ENCODE measurements around the gene ACAP3.

ACAP3 gene

GRCh38 chr1:1343811-1344421 lies 36.2 kb upstream of the ACAP3 start:
- DNase-seq = no peak

GRCh38 chr1:1342584-1343115 lies 34.9 kb upstream of the ACAP3 start:
- no peak for DNase-seq

GRCh38 chr1:1342061-1342562 lies 34.4 kb upstream of the ACAP3 start:
- DNase-seq = no peak

- no peak for DNase-seq
Observed at GRCh38 chr1:1341549-1342021, 33.9 kb upstream of the ACAP3 start.

GRCh38 chr1:1340791-1341548 lies 33.2 kb upstream of the ACAP3 start:
- no peak for DNase-seq

GRCh38 chr1:1340185-1340584 lies 32.5 kb upstream of the ACAP3 start:
- DNase-seq = no peak

- no peak for DNase-seq
Observed at GRCh38 chr1:1338278-1338677, 30.5 kb upstream of the ACAP3 start.

GRCh38 chr1:1337793-1338147 lies 30.0 kb upstream of the ACAP3 start:
- no peak for DNase-seq

GRCh38 chr1:1336931-1337792 lies 29.4 kb upstream of the ACAP3 start:
- no peak for DNase-seq

- no peak for DNase-seq
Observed at GRCh38 chr1:1336446-1336845, 28.7 kb upstream of the ACAP3 start.

GRCh38 chr1:1335792-1336248 lies 28.1 kb upstream of the ACAP3 start:
- DNase-seq = no peak

- DNase-seq = no peak
Observed at GRCh38 chr1:1335283-1335682, 27.6 kb upstream of the ACAP3 start.

- no peak for DNase-seq
Observed at GRCh38 chr1:1334835-1335234, 27.1 kb upstream of the ACAP3 start.

GRCh38 chr1:1333551-1334241 lies 26.0 kb upstream of the ACAP3 start:
- no peak for DNase-seq

GRCh38 chr1:1332774-1333480 lies 25.2 kb upstream of the ACAP3 start:
- no peak for DNase-seq

- no peak for DNase-seq
Observed at GRCh38 chr1:1332031-1332755, 24.5 kb upstream of the ACAP3 start.

- no peak for DNase-seq
Observed at GRCh38 chr1:1331068-1331965, 23.6 kb upstream of the ACAP3 start, which contains the start of gene TAS1R3. Gene TAS1R3 (plus strand): TSS chr1:1331280. CDS start chr1:1331346, 66 bp downstream.

GRCh38 chr1:1330366-1331067 lies 22.8 kb upstream of the ACAP3 start:
- DNase-seq = no peak

Data from cortex of kidney (tissue), 1 donor.